Type B pancreatic cell (in vitro differentiated cells): ENCODE measurements around the gene ITPK1. TPM values are rescaled to one million over a fixed set of nuclear protein-coding genes. Genes with fewer than 3 reads are reported as not detected.

Source experiments
- DNase-seq: peaks from one replicate; pipeline ENCODE4 v3.0.0; 2021; ENCODE audit warnings: mixed read lengths; ENCODE audit not compliant: unreplicated experiment; ENCODE audit errors: extremely low spot score
- H3K27ac Mint-ChIP-seq: 2 replicates; pipeline ENCODE4 v1.8.0; 2021; ENCODE audit warnings: mild to moderate bottlenecking, mixed read lengths
- H3K27me3 Mint-ChIP-seq: 2 replicates; pipeline ENCODE4 v1.8.0; 2021; ENCODE audit warnings: mixed read lengths
- H3K36me3 Mint-ChIP-seq: 2 replicates; pipeline ENCODE4 v1.8.0; 2021; ENCODE audit warnings: mixed read lengths
- H3K4me1 Mint-ChIP-seq: one replicate; pipeline ENCODE4 v1.8.0; 2021; ENCODE audit warnings: mixed read lengths; ENCODE audit not compliant: unreplicated experiment
- H3K4me3 Mint-ChIP-seq: 2 replicates; pipeline ENCODE4 v1.8.0; 2021; ENCODE audit warnings: mild to moderate bottlenecking, mixed read lengths
- H3K9me3 Mint-ChIP-seq: 2 replicates; pipeline ENCODE4 v1.8.0; 2021; ENCODE audit warnings: mixed read lengths
- CTCF ChIP-seq: fragments of 200-600 bp; sonication (generic); conservative IDR thresholded peaks from 2 replicates; pipeline ENCODE4 v1.5.0; 2021; ENCODE audit warnings: antibody characterized with exemption, mild to moderate bottlenecking
- total RNA-seq: library from RNA; stranded (reverse); gene quantifications from 2 replicates; pipeline ENCODE4 v1.2.1, GENCODE V29; 2021; ENCODE audit warnings: low replicate concordance

ITPK1 gene
- total RNA-seq, 1 donor from 2014 or later: 40.2 TPM

GRCh38 chr14:93082576-93083001, 33.1 kb downstream of the ITPK1 start:
- no peak for TF ChIP-seq CTCF
- no peaks in the 10 kb centered on the region for H3K36me3 Mint-ChIP-seq
- H3K27ac Mint-ChIP-seq: peak overlapping the region; percentile 56
- H3K27me3 Mint-ChIP-seq: no peaks in the 10 kb centered on the region
- H3K9me3 Mint-ChIP-seq: no peaks in the 10 kb centered on the region
- H3K4me1 Mint-ChIP-seq: peaks cover 35% of the 10 kb centered on the region
- DNase-seq: no peak
- no peak overlapping the region for H3K4me3 Mint-ChIP-seq

GRCh38 chr14:93081876-93082570, 33.7 kb downstream of the ITPK1 start:
- Mint-ChIP-seq H3K36me3 (no peaks in the 10 kb centered on the region), H3K9me3 (no peaks in the 10 kb centered on the region), H3K4me1 (peaks cover 36% of the 10 kb centered on the region), H3K27ac (no peak overlapping the region), H3K27me3 (no peaks in the 10 kb centered on the region), H3K4me3 (no peak overlapping the region)
- TF ChIP-seq CTCF: no peak
- no peak for DNase-seq

DNA sequence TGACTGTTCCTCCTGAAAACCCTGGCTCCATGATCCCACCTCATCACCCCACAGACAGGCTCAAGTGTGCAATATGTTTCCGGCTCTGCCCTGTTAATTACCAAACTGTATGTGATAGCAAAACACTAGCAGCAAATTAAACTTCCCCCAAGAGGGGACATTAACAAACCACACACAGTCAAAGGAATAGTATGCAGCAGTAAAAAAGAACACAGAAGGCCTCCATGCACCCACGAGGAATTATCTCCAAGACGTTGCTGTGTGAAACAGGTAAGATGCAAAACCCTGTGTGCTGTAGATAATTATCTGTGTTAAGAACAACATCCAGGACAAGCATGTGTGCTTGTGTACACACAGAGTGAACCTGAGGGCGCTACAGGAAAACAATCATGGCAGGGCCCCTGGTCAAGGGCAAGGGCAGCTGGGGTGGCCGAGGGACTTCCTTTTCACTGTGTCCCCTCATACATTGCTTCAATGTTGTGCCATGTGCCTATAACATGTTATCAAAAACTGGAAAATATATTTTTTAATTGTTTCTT, 35.8 kb downstream of the ITPK1 start:
- no peaks in the 10 kb centered on the region for H3K36me3 Mint-ChIP-seq
- peaks cover 28% of the 10 kb centered on the region for H3K4me1 Mint-ChIP-seq
- no peak overlapping the region for H3K27ac Mint-ChIP-seq
- no peaks in the 10 kb centered on the region for H3K9me3 Mint-ChIP-seq
- no peak for DNase-seq
- H3K4me3 Mint-ChIP-seq: no peak overlapping the region
- TF ChIP-seq CTCF: no peak
- no peaks in the 10 kb centered on the region for H3K27me3 Mint-ChIP-seq

GRCh38 chr14:93079321-93079720, 36.4 kb downstream of the ITPK1 start:
- H3K4me1 Mint-ChIP-seq: peaks cover 31% of the 10 kb centered on the region
- no peaks in the 10 kb centered on the region for H3K36me3 Mint-ChIP-seq
- no peaks in the 10 kb centered on the region for H3K9me3 Mint-ChIP-seq
- H3K27me3 Mint-ChIP-seq: no peaks in the 10 kb centered on the region
- H3K27ac Mint-ChIP-seq: peak overlapping the region; percentile 7
- DNase-seq: no peak
- H3K4me3 Mint-ChIP-seq: no peak overlapping the region
- no peak for TF ChIP-seq CTCF

DNA sequence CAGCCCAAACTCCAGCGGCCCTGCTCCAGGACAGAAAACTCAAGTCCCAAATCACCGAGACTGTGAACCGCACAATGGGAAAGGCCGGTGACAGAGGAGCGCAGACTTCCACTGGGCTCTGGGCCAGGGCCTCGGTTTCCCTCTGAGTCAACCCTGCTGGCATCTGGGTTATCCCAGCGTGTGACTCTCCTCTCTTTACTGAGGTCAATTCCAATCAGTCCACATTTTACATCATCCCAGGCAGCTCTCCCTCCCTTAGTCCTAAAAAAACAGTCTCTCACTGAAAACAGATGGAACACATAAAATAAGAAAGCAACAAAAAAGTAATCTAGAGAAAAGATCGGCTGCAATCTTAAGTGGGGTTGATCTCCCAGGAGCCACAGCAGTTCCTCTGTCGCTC, 36.9 kb downstream of the ITPK1 start:
- H3K27me3 Mint-ChIP-seq: no peaks in the 10 kb centered on the region

More for the DNA sequence above, 36.9 kb downstream of the ITPK1 start:
- no peaks in the 10 kb centered on the region for H3K9me3 Mint-ChIP-seq
- peaks cover 36% of the 10 kb centered on the region for H3K4me1 Mint-ChIP-seq
- TF ChIP-seq CTCF: no peak
- no peaks in the 10 kb centered on the region for H3K36me3 Mint-ChIP-seq
- H3K4me3 Mint-ChIP-seq: no peak overlapping the region
- DNase-seq: no peak
- peak overlapping the region; percentile 7 for H3K27ac Mint-ChIP-seq
